KOPT-K1 (cell line): ENCODE data around the gene PRIMA1.

ENCODE experiments used
- H3K27ac ChIP-seq: fragments of 200-600 bp; sonication (generic); 2 replicates; pipeline ENCODE4 v1.5.1; 2016; ENCODE audit warnings: antibody characterized with exemption, mild to moderate bottlenecking, low read depth, low read length; ENCODE audit not compliant: poor library complexity, severe bottlenecking
- H3K36me3 ChIP-seq: fragments of 200-600 bp; sonication (generic); 2 replicates; pipeline ENCODE4 v1.5.1; 2017; ENCODE audit warnings: antibody characterized with exemption, mild to moderate bottlenecking, low read length, moderate library complexity; ENCODE audit not compliant: insufficient read depth
- H3K9me3 ChIP-seq: fragments of 200-600 bp; sonication (generic); 2 replicates; pipeline ENCODE4 v1.5.1; 2017; ENCODE audit warnings: antibody characterized with exemption, low read length, mild to moderate bottlenecking; ENCODE audit not compliant: insufficient read depth, poor library complexity, severe bottlenecking

PRIMA1 gene

DNA sequence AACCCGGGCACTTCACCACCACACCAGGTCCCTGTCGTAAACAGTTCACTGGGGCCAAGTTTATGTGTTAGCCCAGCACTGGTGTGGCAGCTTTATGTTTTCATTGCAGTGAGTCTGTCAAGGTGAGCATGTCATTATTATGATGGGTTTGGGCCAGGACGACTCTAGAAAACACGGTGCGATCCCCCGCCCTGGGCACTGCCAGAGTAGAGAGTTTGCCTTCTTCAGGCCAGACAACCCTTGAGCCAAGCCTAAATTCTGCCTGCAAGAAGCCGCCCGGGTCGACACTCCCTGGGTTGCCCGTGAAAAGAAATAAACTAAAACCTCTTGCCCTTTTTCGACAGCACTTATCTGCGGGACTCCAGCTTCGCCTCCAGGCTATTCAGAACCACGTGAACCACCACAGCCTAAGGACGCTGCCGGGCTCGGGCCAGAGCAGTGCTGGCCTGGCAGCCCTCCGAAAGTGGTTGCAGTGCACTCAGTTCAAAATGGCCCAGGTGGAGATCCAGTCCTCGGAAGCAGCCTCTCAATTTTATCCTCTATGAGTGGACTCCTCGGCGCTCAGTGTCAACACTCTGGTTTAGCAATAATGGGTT, 81.8 kb downstream of the PRIMA1 start:
- H3K27ac ChIP-seq: no peak overlapping the region
- H3K9me3 ChIP-seq: no peaks in the 10 kb centered on the region
- no peaks in the 10 kb centered on the region for H3K36me3 ChIP-seq

DNA sequence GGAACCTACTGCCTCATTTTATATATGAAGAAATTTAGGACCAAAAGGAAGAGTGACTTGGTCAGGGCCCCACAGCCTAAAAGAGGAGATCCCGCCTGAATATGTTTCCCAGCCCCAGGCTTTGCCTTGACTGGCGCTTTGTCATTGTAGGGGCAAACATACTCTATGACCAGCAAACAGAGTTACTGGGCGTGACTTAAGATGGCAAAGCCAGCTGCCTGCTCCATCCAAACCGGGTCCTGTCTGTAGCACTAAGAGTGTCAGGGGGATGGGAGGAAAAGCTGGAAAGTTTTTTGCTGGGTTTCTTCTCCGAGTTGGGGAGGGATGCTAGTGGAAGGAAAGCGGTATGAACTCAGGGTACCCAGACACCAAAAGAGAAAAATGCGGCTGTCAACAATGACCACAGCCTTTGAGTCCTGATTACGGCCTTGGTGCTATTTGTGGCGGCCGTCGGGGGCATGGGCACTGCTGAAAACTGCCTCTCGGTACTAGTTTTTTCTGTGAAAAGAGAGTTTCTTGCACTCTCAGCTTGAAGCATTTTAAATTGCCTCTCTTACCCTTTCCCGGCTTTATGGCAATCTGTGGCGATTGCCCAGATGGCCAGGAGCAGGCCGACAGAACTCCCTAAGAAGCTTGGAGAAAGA, 82.7 kb downstream of the PRIMA1 start:
- H3K9me3 ChIP-seq: peaks cover 4% of the 10 kb centered on the region
- H3K36me3 ChIP-seq: no peaks in the 10 kb centered on the region
- no peak overlapping the region for H3K27ac ChIP-seq

DNA sequence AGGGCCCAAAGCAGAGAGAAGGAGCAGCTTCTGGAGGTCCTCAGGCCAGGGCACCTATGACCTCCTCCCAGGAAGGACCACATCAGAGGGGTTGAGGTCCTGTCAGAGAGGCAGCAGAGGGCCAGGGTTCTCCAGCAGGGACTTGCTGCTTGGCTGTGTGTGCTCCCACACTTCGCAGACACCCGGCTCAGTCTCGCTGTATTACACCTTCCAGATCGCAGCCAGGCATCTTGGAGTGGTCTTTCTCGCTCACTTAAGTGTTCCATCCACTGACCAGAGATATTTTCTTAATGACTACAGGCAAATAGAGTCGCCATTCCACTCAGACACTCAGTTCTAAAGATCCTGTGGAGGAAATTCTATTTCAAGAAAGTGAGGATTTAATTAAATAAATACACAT, 84.3 kb downstream of the PRIMA1 start:
- H3K27ac ChIP-seq: no peak overlapping the region
- H3K36me3 ChIP-seq: no peaks in the 10 kb centered on the region
- peaks cover 4% of the 10 kb centered on the region for H3K9me3 ChIP-seq

DNA sequence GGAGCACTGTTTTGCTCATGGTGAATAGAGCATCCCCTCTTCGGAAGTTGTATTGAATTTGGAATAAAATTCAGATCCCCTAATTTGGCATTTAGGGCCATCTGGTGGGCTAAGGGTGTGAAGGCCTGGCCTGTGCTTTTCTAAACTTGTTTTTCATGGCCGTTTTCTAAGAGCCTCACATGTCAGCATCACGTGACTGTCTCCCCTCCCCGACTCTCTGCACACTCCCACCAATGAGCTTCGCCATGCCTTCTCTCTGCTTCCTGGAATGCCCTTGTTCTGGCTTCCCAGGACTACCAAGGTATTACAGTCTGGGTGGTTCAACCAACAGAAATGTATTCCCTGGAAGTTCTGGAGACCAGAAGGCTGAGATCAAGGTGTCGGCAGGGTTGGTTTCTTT, 85.3 kb downstream of the PRIMA1 start:
- Histone ChIP-seq H3K27ac (no peak overlapping the region), H3K36me3 (no peaks in the 10 kb centered on the region), H3K9me3 (peaks cover 4% of the 10 kb centered on the region)

- H3K9me3 ChIP-seq: peaks cover 4% of the 10 kb centered on the region
- H3K27ac ChIP-seq: no peak overlapping the region
- H3K36me3 ChIP-seq: no peaks in the 10 kb centered on the region
Observed at GRCh38 chr14:93701562-93701961, 86.7 kb downstream of the PRIMA1 start.

DNA sequence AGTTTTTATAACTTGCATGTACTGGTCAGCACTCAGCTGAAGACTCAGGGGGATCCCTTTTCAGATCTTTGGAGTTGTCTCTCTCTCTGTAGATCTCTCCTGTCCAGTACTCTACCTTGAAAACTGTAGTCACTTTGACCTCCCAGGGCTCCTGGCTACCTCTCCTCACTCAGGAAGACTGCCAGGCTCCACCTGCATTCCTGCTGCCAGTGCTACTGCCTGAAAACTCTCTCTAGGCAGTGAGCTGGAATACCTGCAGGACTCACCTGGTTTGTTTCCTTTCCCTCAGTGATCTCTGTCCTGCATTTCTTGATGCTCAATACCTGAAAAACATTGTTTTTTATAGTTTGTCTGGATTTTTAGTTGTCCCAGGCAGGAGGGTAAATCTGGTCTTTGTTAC, 87.4 kb downstream of the PRIMA1 start:
- H3K36me3 ChIP-seq: no peaks in the 10 kb centered on the region
- H3K9me3 ChIP-seq: peaks cover 4% of the 10 kb centered on the region
- H3K27ac ChIP-seq: no peak overlapping the region

- no peaks in the 10 kb centered on the region for H3K36me3 ChIP-seq
- no peaks in the 10 kb centered on the region for H3K9me3 ChIP-seq
- H3K27ac ChIP-seq: no peak overlapping the region
Observed at GRCh38 chr14:93693914-93694313, 94.4 kb downstream of the PRIMA1 start.

DNA sequence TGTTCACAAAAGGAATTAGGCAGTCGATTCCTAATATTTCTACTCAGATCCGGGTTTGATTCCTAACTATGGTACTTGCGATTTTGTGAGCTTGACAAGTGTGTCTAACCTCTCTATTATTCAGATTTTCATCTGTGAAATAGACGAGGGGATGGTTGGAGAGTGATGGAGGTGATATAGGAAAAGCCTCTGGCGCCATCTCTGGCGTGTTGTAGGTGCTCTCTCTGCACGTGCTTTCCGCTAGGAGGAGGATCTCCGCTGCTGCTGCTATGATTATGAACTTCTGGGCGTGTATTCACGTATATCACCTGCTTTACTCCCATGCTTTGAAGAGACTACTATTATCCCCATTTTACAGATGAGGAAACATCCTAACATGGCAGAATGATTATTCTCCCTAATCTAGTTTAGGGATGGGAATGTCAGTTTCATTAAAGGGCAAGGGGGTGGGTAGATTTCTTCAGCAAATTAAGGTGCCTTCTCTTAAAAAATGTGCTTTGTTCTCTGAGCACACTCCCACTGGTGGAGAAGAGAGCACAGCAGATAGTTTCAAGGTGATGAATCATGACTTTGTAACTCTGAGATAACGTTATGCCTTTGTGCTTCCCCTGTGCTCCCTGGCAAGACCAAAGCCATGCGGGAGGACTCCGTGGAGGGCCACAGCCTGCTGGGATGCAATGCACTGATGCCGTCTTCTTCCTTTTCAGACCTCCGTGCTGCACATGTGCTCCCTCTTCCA, 97.1 kb downstream of the PRIMA1 start:
- Histone ChIP-seq H3K9me3 (no peaks in the 10 kb centered on the region), H3K36me3 (no peaks in the 10 kb centered on the region), H3K27ac (no peak overlapping the region)

GRCh38 chr14:93690146-93690545, 98.1 kb downstream of the PRIMA1 start:
- Histone ChIP-seq H3K27ac (no peak overlapping the region), H3K36me3 (no peaks in the 10 kb centered on the region), H3K9me3 (no peaks in the 10 kb centered on the region)

GRCh38 chr14:93688820-93689219, 99.5 kb downstream of the PRIMA1 start:
- Histone ChIP-seq H3K9me3 (no peaks in the 10 kb centered on the region), H3K36me3 (no peaks in the 10 kb centered on the region), H3K27ac (no peak overlapping the region)

DNA sequence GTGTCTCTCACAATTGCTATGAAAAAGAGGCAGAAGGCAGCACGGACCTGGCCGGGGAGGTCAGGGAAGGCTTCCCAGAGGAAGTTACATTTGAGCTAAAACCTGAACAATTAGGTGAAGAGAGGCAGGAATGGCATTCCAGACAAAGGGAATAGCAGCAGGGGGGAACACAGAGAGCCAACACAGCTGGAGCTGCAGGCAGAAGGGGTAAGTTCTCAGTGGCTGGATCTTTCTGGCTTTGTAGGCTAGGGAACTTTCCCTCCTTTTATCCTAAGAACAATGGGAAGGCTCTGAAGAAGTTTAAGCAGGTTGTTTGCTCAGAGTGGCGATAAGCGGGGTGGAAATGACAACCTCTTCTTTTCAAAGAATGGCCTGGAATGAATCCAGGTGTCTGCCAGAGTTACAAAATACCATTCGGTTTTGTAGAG, 100.0 kb downstream of the PRIMA1 start:
- H3K27ac ChIP-seq: no peak overlapping the region
- H3K36me3 ChIP-seq: no peaks in the 10 kb centered on the region
- H3K9me3 ChIP-seq: no peaks in the 10 kb centered on the region

- H3K36me3 ChIP-seq: no peaks in the 10 kb centered on the region
- no peak overlapping the region for H3K27ac ChIP-seq
- H3K9me3 ChIP-seq: no peaks in the 10 kb centered on the region
Observed at GRCh38 chr14:93686268-93686667, 102.0 kb downstream of the PRIMA1 start.

DNA sequence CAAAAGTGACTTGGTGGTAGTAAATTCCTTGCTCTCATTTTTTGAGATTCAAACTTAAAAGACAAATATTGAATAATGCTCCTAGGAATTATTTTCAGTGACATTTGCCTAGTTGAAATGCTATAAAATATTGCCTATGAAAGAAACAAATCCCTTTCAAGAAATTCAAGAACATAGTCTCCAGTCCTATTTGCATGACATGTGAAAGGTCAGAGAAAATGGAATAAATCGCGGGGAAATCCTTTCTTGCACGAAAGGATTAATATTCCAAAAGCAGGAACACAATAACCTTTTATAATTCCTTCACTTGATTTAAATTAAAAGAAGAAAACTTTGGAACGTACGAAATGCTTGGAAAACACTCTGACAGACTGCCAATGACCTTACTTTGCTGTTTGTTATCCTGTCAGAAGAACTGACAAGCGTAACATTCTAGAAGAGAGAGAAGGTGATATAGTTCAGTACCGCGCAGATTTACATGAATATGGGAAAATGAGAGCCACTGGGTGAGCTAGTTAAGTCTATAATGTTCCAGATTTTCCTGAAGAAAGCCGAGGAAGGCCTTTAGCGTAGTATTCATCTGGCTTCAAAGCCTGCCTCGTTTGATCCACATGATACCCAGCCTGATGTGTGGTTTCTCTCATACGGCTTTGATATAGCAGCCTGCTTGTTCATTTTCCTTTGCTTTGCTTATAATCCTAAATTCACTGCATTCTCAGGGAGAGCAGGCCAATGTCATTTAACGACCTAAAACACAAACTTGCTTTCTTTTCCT, 103.0 kb downstream of the PRIMA1 start:
- Histone ChIP-seq H3K36me3 (no peaks in the 10 kb centered on the region), H3K9me3 (no peaks in the 10 kb centered on the region), H3K27ac (no peak overlapping the region)

GRCh38 chr14:93683226-93683625, 105.1 kb downstream of the PRIMA1 start:
- H3K36me3 ChIP-seq: no peaks in the 10 kb centered on the region
- H3K27ac ChIP-seq: no peak overlapping the region

GRCh38 chr14:93682459-93682858, 105.8 kb downstream of the PRIMA1 start:
- H3K27ac ChIP-seq: no peak overlapping the region
- no peaks in the 10 kb centered on the region for H3K9me3 ChIP-seq
- no peaks in the 10 kb centered on the region for H3K36me3 ChIP-seq

More at GRCh38 chr14:93683226-93683625, 105.1 kb downstream of the PRIMA1 start:
- no peaks in the 10 kb centered on the region for H3K9me3 ChIP-seq
